ENCODE measurements around the gene HIRA. TPM values are rescaled to one million over a fixed set of nuclear protein-coding genes. Genes with fewer than 3 reads are reported as not detected.
"Not testable (repeated sequence)": the region's sequence is repeated elsewhere in the genome, so short reads cannot be mapped to it uniquely, and the experiment has no call there.

The HIRA gene
- total RNA-seq, 1 donor from 2014 or later = 10.5 TPM

DNA sequence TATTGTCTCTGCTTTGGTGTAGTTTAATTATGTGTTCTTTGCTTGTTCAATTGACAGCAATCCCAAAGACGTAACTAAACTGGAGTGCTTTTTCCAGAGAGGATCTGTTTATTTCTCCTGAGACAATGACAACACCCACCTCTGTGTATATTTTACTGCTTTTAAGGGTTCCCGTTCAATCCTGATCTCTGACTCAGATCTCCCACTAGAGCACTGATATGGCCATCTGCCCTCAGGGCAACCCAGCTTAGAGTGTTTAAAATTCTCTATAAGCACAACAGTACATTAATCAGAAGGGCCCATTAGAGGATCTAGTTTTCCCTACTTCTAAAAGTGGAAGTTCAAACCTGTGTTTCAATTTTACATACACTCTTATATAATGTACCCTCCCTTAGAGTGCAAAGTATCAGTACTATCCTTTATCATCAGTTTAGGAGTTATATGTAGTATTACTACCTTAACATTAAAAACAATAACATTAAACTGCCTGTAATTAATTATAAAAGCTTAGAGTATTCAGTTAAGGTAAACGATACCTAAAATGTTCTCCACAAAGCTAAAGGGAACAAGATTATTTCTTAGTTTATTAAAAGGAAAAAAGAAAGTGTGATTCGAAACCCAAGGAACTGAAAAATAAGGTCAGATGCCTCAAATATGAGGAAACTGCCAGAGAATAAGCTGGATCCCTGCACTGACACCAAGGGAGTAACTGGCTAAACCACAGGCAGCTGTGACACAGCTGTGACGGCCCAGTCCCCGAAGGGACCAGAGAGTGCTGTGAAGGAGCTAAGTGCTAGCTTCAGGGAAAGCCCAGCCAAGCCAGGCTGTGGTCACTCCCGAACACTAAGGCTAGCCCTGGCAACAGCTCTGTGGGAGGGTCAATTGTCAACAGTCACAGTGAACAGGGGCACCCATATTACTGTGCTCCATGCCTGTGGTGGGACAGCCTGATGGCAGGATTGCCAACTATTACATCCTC, 32.2 kb upstream of the HIRA start:
- DNase-seq = peak; percentile 12

DNA sequence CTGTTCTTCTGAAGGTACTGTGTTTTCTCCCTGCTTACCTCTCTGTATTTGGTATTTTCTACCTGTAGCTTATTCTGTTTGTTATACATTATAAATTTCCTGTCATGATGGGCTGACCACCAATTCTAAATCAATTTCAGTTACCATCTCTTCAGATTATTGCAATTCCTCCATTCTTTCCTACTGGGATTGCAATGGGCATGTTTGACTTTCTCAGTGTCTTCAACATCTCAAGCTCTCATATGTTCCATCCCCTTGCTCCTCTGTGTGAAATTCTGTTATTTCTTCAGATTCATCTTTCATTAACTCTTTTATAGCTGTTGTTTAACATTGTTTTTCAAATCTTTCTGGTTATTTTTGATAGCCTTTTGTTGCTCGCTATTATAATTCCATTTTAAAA, 31.5 kb upstream of the HIRA start:
- DNase-seq = no peak

GRCh38 chr22:19461506-19461905, 30.0 kb upstream of the HIRA start:
- no peak for DNase-seq

GRCh38 chr22:19460036-19460435, 28.5 kb upstream of the HIRA start:
- no peak for DNase-seq

GRCh38 chr22:19457828-19458428, 26.4 kb upstream of the HIRA start:
- no peak for DNase-seq

- no peak for DNase-seq
These were observed 25.0 kb upstream of the HIRA start for GRCh38 chr22:19456541-19456940.

- no peak for DNase-seq
These were observed 24.2 kb upstream of the HIRA start for GRCh38 chr22:19455585-19456370.

DNA sequence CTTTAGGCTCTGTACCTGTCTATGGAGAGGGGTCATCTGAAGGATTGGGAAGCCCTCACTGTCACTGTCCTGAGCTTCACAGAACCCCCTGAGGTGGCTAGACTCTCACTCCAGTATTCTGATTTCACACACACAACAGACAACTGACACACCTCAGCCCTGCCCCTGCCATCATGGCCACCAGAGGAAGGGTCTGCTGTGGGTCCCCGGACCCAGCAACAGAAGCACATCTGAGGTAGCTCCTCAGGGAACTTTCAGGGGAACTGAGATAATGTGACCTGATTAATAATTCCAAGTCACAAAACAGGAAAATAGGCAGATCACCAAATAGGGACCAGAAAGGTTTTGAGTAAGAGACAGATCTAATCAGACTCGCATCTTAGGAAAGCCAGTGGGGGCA, 23.5 kb upstream of the HIRA start:
- DNase-seq = no peak

- DNase-seq = no peak
These were observed 22.6 kb upstream of the HIRA start for GRCh38 chr22:19454156-19454555.

DNA sequence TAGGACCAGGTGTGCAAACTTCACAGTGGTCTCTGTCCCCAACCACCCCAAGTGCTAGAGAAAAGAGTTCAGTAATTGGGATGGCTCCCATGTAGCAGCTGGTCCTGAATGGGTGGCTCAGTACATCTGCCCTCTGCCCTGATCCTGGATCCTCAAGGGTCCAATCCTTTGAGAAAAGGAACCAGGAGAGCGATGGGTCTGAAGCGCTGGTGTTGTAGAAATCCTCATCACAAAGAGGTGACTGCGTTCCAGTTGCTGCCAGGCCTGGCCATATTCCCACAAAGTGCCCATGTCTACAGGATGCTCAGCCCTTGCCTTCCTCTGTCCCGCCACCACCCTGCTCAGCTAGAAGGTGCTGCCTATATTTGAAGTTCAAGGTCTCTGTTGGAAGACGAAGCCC, 22.2 kb upstream of the HIRA start:
- DNase-seq = no peak

DNA sequence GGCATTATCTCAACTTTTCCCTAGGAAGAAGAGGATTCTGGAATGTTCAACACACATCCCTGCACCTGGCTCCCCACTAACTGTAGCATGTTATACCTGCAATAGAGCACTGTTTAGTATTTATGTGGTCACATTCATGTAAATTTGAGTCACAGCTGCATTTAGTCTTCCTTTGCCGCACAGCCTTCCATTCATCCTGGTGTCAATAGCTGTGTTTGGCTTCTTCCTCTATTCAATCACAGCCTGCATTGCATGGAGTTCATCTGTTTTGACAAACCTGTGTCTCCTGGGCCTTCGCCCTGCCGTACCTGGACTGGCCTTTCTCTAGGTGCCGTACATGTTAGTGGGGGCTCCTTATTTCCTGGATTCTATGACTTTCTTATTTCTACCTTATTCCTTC, 20.0 kb upstream of the HIRA start:
- DNase-seq = no peak

- no peak for DNase-seq
These were observed 19.0 kb upstream of the HIRA start for GRCh38 chr22:19450363-19451175.

DNA sequence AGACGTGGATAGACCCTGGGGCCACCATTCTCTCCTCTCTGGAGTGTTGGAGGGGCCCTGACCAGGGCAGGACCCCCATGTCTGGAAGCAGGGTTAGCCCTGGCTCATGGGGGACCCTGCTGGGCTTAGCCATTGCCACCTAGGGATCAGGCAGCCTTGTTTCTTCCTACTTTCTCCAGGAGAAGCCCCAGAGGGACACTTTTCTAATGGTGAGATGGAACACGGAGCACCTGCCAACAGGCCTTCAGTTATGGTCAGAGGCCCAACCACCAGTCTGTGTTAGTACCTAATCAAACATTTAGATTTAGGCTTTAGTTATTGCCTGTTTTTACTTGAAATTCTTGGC, 17.9 kb upstream of the HIRA start:
- DNase-seq = no peak

DNA sequence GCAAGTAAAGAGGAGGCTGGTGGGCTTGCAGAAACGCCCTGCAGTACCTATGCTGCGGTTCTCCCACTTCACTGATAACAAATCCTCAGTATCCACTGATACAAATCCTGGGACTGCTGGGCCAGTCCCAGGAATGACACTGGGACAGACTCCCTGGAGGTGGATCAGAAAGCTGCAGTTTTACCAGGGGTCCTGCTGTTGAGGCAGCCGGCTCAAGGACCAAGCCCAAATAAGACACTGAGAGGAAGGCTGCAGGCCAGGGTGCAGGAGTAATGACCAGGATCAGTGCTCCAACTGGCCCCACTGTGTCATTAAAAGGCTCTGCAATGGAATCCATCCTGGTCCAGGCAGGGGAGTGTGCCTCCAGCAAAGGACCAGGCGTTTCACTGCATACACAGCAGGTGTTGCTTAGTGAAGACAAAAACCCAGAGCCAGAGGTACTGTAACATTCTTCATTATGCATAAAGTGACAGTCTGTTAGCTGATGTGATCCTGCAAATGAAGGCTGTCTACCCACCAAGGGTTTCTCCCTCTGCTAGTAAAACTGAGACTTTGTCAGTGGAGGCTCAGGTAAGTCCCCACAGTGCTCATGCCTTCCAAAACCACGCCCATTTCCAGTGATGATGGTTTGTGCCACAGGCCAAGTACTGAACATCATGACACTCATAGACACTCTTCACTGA, 17.3 kb upstream of the HIRA start:
- no peak for DNase-seq

DNA sequence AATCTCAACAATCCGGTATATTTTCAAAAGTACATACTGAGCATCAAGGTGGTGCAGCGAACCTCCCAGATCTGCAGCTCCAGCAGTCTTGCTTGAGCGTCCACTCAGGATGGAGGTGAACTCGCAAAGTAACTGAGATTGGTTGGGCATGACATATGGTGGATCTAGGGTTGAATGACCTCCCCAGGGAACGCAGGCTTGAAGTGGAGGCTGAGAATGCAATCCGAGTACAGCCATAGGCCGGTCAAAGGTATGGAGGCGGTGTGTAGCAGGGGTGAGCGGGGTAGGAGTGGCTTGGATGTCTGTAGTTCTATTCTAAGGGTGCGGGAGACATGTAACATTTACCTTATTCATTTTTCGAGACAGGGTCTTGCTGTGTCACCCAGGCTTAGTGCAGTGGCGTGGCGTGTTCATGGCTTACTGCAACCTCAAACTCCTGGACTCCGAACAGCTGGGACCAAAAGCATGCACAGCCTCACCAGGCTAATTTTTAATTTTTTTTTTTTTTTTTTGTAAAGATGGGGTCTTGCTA, 16.6 kb upstream of the HIRA start:
- DNase-seq = peak; percentile 77

DNA sequence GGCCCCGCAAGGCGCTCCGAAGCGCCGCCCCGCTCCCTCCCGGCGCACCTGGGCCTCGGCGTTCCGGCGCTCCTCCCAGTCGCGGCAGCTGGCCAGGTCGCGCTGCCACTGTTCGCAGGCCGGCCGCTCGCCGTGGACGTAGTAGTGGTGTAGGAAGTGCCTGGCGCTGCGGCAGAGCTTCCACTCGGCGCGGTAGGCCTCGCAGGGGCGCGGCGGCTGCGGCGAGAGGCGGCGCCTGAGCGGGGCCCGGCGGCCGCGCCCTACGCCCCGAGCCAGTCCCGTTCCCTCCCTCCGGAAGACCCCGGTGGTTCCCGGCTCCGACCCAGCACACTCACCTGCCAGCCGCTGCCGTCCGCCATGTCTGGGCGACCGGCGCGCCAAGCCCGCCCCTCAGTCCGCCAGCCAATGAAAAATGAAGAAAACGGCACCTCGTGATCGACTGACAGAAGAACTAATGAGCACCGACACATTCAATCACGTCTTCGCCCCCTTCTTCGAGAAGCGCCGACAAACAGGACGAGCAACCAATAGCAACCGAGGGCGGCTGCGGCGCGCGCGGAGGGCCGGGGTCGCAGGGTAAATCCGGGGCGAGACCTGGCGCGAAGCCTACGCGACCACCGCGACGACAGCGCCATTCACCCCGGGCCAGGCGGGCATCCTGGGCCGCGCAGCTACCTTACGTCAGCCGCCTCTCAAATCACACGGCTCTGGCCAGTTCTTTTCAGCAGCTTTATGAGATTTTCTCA, 16.0 kb upstream of the HIRA start, which contains the start of gene C22orf39:
Gene C22orf39, minus strand, starts transcription at position 382 of the 746 bp plus-strand sequence. Its CDS starts 23 bp downstream, at position 359.
- peak; percentile 94 for DNase-seq

GRCh38 chr22:19446603-19447329, 15.2 kb upstream of the HIRA start:
- no peak for DNase-seq

DNA sequence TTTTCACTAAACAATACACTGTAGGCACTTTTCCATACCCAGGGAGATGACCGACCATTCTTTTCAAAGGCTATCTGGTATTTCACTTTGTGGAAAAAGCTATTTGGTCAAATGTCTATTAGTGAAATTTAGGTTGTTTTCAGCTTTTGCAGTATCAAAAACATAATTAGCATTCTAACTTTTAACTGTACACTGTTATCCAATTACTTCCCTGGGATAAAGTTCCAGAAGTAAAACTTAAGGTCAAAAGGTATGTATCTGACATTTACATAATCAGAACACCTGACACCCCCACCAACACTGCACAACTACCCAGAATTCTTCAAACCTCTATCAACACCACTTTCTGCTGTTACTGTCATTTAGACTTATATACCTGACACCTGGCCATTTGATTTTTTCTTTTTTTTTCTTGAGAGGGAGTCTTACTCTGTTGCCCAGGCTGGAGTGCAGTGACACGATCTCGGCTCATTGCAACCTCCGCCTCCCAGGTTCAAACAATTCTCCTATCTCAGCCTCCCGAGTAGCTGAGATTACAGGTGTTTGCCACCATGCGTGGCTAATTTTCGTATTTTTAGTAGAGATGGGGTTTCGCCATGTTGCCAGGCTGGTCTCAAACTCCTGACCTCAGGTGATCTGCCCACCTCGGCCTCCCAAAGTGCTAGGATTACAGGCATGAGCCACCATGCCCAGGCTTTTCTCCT, 13.9 kb upstream of the HIRA start:
- DNase-seq = not testable (repeated sequence)
